HFFc6 (cell line): ENCODE results near the gene ODAD3. TPM values are rescaled to one million over a fixed set of nuclear protein-coding genes. Genes with fewer than 3 reads are reported as not detected.

Source experiments
- DNase-seq: peaks from one replicate; pipeline ENCODE4 v3.0.0-alpha.2; 2018
- H3K27ac Mint-ChIP-seq: 2 replicates; pipeline ENCODE4 v1.8.0; 2020; ENCODE audit warnings: mild to moderate bottlenecking, mixed read lengths
- H3K27me3 Mint-ChIP-seq: 2 replicates; pipeline ENCODE4 v1.8.0; 2021; ENCODE audit warnings: mild to moderate bottlenecking, moderate library complexity, mixed read lengths; ENCODE audit not compliant: insufficient read depth
- H3K36me3 Mint-ChIP-seq: 2 replicates; pipeline ENCODE4 v1.8.0; 2021; ENCODE audit warnings: low read depth, mixed read lengths
- H3K4me1 Mint-ChIP-seq: 2 replicates; pipeline ENCODE4 v1.8.0; 2020; ENCODE audit warnings: low read depth, mixed read lengths
- H3K4me3 Mint-ChIP-seq: 2 replicates; pipeline ENCODE4 v1.8.0; 2020; ENCODE audit warnings: mild to moderate bottlenecking, moderate library complexity, mixed read lengths
- H3K9me3 Mint-ChIP-seq: 2 replicates; pipeline ENCODE4 v1.8.0; 2020; ENCODE audit warnings: mild to moderate bottlenecking, mixed read lengths
- total RNA-seq, 6 experiments: library from RNA; stranded (reverse); fragmentation: NEBNext Ultra II Directional; extraction: Animal tissue kit (Norgen Biotek cat#: 25700); gene quantifications; 2 replicates in 1 of 6; 3 replicates in 5 of 6; pipeline ENCODE4 v1.2.3, GENCODE V29; 2021
- TF ChIP-seq, protein P1 (sequence below): fragments of 200-600 bp; sonication (generic); IDR thresholded peaks from 2 replicates; pipeline ENCODE4 v1.5.0; 2021; ENCODE audit warnings: antibody characterized with exemption, mild to moderate bottlenecking

Gene ODAD3
- total RNA-seq, 6 experiments from 2014 or later = 0.16 to 1.1 (median 0.60) TPM; not detected in 1

DNA sequence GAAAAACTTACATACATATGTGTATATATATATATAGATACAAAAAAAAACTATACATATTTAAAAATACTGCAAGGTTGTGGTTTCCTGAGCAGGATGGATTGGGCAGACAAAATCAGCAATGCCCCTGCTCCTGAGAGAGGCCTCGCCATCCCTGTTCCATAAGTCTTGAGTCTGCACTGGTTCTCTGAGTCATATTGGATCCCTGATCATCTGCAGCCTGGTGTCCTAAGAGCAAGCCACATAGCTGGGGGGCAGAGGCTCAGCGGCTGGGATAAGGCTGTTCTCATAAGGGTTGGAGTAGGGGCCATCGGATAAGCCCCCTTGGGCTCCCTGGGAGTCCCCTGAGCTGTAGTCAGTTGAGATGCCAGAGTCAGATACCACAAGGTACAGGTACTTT lies 57.2 kb downstream of the ODAD3 start:
- Mint-ChIP-seq H3K36me3 (no peaks in the 10 kb centered on the region; the same call in 1 of the 2 replicates), H3K4me1 (peaks cover 49% of the 10 kb centered on the region), H3K9me3 (no peaks in the 10 kb centered on the region), H3K4me3 (peak overlapping the region; percentile 64), H3K27me3 (no peaks in the 10 kb centered on the region; the same call in 1 of the 2 replicates), H3K27ac (peak overlapping the region; percentile 94)
- peak; percentile 53 for DNase-seq
- TF ChIP-seq, protein P1, sequence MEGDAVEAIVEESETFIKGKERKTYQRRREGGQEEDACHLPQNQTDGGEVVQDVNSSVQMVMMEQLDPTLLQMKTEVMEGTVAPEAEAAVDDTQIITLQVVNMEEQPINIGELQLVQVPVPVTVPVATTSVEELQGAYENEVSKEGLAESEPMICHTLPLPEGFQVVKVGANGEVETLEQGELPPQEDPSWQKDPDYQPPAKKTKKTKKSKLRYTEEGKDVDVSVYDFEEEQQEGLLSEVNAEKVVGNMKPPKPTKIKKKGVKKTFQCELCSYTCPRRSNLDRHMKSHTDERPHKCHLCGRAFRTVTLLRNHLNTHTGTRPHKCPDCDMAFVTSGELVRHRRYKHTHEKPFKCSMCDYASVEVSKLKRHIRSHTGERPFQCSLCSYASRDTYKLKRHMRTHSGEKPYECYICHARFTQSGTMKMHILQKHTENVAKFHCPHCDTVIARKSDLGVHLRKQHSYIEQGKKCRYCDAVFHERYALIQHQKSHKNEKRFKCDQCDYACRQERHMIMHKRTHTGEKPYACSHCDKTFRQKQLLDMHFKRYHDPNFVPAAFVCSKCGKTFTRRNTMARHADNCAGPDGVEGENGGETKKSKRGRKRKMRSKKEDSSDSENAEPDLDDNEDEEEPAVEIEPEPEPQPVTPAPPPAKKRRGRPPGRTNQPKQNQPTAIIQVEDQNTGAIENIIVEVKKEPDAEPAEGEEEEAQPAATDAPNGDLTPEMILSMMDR = no peak

- peak; percentile 85 for DNase-seq
- TF ChIP-seq, protein P1 = no peak
- peak overlapping the region; percentile 94 for H3K27ac Mint-ChIP-seq
- peak overlapping the region; percentile 70 for H3K4me3 Mint-ChIP-seq
- no peaks in the 10 kb centered on the region; the same call in 1 of the 2 replicates for H3K36me3 Mint-ChIP-seq
- H3K27me3 Mint-ChIP-seq = no peaks in the 10 kb centered on the region; the same call in 1 of the 2 replicates
- H3K9me3 Mint-ChIP-seq = no peaks in the 10 kb centered on the region
- H3K4me1 Mint-ChIP-seq = peaks cover 49% of the 10 kb centered on the region
These were observed 57.7 kb downstream of the ODAD3 start for GRCh38 chr19:11377237-11377636.

DNA sequence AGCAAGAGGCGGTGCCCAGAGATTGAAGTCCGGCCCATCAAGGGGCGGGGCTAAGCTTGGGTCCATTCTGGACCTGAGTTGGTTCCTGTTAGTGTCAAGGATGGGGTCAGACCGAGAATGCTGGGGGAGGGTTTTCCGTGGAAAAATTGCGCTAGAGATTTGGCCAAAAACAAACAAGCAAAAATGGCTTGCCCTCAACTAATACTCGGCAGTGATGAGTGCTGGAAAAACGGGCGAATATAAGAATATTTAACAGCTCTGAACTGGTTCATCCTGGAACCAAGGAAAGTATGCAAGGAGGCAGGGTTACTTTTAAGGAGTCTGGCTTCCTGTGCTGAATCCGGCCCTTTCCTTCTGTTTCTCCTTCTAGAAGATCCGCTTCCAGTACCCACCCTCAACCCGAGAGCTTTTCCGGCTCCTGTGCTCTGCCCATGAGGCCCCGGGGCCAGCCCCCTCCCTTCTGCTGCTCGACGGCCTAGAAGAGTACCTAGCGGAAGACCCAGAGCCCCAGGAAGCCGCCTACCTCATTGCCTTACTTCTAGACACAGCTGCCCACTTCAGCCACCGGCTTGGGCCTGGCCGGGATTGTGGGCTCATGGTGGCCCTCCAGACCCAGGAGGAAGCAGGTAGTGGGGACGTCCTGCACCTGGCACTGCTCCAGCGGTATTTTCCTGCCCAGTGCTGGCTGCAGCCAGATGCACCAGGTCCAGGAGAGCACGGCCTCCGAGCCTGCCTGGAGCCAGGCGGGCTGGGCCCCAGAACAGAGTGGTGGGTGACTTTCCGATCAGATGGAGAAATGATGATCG lies 59.6 kb downstream of the ODAD3 start:
- no peak for DNase-seq
- TF ChIP-seq, protein P1 = no peak
- Mint-ChIP-seq H3K27me3 (no peaks in the 10 kb centered on the region; the same call in 1 of the 2 replicates), H3K4me3 (no peak overlapping the region), H3K36me3 (no peaks in the 10 kb centered on the region; the same call in none of the 2 replicates), H3K27ac (no peak overlapping the region), H3K4me1 (peaks cover 36% of the 10 kb centered on the region), H3K9me3 (no peaks in the 10 kb centered on the region)

- DNase-seq = peak; percentile 100
- H3K9me3 Mint-ChIP-seq = no peaks in the 10 kb centered on the region
- TF ChIP-seq, protein P1 = no peak
- H3K27me3 Mint-ChIP-seq = no peaks in the 10 kb centered on the region; the same call in 1 of the 2 replicates
- no peaks in the 10 kb centered on the region; the same call in none of the 2 replicates for H3K36me3 Mint-ChIP-seq
- 0 out of 2 replicates have a peak within 1 kb of the TSS, but pooled peaks have one; percentile 33 for H3K27ac Mint-ChIP-seq
- H3K4me3 Mint-ChIP-seq = no peak within 1 kb of the TSS
- H3K4me1 Mint-ChIP-seq = peaks cover 29% of the 10 kb centered on the region; the same call in 1 of the 2 replicates
These were observed 60.3 kb downstream of the ODAD3 start, which contains the start of gene SWSAP1 for GRCh38 chr19:11374433-11375142. TSS of gene SWSAP1 (plus strand) at chr19:11374666. CDS start at chr19:11374681, 15 bp downstream.

GRCh38 chr19:11373885-11374432 lies 61.0 kb downstream of the ODAD3 start:
- Mint-ChIP-seq H3K9me3 (no peaks in the 10 kb centered on the region), H3K36me3 (no peaks in the 10 kb centered on the region; the same call in none of the 2 replicates), H3K27me3 (no peaks in the 10 kb centered on the region; the same call in 1 of the 2 replicates), H3K4me1 (peaks cover 28% of the 10 kb centered on the region; the same call in 1 of the 2 replicates), H3K27ac (0 out of 2 replicates have a peak overlapping the region, but pooled peaks have one; percentile 33), H3K4me3 (no peak overlapping the region)
- no peak for DNase-seq
- TF ChIP-seq, protein P1 = no peak
